Activated CD4-positive, alpha-beta T cell treated with anti-CD3 and anti-CD28 coated beads for 48 hours (primary cell): ENCODE data around the gene TINCR.

ENCODE experiments used
- DNase-seq: peaks from one replicate; pipeline ENCODE4 v3.0.0-alpha.2; 2020

The TINCR gene

DNA sequence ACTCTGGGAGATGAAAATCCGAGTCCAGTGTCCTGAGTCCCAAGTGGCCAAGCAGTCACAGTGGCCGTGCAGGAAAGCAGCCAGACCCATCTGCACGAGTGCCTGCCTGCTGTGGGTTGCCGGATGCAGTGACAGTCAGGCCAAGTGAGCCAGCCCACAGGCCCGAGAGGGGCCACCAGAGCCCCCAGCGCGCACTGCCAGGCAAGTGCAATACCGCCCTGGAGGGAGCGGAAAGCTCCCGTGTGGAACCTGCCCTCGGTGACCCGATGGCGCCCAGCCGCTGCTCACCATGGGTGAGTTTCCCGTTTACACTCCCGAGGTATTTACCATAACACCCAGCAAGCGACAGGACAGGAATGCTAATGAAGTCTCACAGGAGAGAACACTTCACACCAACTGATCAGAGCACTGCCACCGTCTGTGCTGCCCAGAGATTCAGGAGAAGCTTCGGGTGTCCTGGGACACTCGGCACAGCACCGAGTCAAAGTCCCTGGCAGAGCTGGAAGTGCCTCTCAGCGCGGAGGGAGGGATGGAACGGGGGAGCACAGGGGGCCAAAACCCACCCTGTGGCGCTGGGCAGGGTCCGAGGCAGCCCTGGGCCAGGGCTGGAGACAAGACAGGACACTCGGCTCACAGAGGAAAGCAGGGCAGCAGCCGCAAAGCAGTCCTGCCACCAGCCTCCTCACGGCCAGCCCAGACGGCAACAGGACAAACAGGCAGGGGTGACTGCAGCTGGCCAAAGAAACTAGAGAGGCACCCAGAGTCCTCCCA lies 21.3 kb upstream of the TINCR start:
- no peak for DNase-seq

DNA sequence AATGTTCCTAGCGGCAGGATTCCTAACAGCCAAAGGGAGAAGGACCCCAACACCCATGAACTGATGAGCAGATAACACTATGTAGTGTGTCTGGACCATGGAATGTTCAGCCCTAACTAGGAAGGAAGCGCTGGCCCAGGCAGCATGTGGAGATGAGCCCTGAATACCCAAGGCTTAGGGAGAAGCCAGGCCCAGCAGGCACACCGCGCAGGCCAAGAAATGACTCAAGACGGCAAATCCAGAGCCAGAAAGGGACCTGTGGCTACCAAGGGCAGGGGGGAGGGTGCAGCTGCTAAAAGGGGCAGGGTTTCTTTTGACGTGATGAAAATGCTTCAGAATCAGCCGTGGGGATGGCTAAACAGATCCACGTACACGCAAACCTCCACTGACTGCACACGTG lies 20.7 kb upstream of the TINCR start:
- DNase-seq, result no peak

DNA sequence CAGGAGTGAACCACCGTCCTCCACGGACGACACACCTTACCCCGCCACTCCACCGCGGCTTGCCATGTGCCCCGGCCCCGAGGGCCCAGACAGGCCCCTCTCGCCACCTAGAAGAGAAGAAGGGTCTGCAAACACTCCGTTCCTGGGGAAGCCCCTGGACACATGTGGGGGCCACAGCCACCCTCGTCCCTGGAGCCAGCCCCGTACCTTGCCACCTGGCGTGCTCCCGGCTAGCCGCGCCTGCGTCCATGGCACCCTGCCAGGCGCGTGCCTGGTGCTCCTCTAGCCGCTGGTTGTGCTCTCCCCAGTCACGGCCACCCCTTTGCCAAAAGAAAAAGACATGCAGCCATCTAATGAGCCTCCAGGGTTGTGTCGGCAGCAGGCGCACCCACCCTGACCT lies 19.9 kb upstream of the TINCR start:
- no peak for DNase-seq

DNA sequence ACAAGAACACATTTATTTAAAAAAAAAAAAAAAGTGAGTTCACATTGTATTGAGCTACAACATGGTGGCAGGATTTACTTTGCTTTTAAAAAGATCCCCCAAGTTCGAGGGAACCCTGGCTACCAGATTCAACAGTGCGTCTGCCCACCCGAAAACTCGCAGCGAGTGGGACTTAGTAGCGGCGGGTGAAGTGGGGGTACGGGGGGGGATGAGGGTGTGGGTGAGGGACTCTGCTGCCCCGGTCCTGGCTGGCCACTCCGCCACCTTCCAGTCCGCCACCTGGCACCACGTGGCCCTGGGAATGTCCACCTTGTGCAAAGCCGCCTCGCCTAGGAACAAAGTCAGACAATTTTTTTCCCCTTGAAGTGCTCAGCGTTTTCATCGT lies 19.3 kb upstream of the TINCR start:
- no peak for DNase-seq

DNA sequence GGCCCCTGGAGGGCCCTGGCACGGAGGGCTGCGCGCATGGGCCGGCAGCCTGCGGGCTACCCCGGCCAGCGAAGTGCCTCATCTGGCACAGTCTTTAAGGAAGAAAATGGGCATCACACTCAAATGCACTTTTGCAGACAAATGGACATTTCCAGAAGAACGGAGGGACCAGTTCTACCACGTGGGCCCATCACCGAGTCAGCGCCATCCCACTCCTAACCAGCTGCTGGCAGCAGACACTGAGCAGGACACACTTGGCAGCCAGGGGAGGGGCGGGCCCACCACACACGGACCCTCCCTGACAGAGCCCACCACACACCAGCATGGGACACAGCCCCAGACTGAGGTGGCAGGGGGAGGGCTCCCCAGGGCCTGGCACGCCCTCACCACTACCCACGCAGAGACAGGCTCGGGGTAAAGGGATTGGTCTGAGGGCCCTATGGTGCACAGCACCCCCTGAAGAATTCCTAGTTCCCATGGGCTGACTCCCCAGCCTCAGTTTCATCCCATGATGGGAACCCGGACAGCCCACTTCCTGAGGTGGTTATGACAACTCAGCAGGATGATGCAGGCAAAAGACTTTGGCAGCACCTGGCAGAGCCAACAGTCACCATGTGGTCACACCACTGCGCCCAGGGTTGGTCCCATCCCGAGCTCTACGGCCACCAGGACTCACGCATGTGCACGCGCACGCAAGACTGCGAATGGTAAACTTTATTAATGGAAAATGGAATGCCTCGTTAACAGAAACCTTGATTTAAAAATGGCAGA lies 18.7 kb upstream of the TINCR start:
- no peak for DNase-seq

DNA sequence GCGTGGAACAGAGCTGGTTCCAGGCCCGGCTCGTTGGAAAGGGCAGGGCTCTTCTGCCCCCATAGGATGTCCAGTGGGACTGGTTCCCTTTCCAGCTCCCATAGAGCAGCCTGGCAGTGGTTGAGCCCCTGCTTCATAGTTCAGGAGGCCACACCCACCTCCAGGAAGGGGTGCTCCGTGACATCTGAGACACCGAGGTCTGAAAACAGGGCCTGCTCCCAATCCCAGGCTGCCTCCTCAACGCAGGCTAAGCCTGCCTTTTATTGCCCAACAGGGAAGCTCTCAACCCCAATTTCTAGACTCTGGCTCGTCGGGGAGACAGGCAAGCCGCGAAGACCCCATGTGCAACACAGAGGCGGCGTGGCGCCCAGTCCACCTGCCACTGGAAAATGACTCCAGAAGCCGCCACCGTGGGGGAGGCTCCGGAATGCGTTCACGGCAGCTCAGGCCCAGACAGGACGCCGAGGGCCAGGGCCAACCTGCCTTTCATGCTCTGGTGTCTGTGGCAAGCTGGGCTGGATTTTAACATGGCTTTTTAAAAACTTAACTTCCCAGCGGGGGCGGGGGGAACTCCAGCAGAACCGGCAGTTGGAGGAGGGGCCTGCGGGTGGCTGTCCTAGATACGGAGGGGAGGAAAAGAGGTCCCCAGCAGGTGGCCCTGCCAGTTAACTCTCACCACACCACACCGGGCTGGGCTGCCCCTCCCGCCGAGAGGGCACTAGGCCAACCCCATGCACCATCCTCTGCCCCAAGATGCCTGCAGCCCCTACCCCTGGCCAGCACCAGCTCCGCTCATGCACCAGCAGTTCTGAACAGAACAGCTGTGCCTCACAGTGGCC lies 17.9 kb upstream of the TINCR start:
- peak; percentile 52 for DNase-seq

DNA sequence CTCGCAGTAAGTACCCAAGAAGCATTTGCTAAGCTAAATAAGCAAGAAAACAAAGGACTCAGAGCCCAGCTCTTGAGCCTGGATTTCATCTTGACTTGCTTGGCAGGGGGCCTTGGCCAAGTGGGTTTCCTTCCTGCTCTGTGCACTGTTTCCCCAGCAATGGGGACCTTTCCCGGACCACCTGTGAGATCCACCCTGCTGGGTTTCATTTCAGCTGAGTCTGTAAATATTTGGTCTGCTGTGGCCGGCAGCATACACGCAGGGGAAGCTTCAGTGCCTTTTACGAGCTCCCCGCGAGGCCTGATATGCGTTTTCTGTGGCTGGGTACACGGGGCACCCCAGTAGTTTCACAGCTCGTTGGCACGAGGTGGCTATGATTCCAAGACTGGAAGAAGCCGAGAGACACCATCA lies 12.4 kb upstream of the TINCR start:
- DNase-seq, result no peak

DNA sequence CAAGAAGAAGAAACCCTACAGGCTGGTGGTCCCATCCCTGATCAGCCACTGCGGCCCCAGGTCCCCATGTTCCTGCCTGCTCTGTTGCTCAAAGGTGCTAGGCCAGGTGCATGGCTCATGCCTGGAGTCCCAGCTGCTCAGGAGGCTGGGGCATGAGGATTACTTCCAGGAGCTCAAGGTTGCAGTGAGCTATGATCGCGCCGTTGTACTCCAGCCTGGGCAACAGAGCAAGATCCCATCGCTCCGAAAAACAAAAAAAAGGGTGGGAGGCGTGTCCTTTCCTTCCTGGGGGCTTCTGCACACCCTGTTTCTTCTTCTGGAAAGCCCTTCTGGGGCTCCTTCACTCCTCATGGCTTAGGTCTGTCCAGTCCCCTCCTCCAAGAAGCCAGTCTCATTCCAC lies 11.9 kb upstream of the TINCR start:
- DNase-seq, result no peak

DNA sequence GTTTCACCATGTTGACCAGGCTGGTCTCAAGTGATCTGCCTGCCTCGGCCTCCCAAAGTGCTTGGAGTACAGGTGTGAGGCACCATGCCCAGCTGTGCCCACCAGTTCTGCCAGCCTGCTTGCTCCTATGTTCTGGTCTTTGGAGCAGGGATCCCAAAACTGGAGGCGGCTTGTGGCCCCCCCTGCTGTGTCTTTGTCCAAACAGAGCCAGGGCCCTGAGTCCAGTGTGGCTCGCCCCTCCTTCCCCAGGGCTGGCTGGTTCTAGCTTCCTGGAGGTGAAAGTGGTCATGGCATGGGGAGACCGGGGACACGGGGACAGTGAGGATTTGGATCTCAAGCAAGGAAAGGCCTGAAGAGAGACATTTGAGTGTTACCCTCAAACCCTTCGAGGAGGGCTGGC lies 11.5 kb upstream of the TINCR start:
- no peak for DNase-seq

DNA sequence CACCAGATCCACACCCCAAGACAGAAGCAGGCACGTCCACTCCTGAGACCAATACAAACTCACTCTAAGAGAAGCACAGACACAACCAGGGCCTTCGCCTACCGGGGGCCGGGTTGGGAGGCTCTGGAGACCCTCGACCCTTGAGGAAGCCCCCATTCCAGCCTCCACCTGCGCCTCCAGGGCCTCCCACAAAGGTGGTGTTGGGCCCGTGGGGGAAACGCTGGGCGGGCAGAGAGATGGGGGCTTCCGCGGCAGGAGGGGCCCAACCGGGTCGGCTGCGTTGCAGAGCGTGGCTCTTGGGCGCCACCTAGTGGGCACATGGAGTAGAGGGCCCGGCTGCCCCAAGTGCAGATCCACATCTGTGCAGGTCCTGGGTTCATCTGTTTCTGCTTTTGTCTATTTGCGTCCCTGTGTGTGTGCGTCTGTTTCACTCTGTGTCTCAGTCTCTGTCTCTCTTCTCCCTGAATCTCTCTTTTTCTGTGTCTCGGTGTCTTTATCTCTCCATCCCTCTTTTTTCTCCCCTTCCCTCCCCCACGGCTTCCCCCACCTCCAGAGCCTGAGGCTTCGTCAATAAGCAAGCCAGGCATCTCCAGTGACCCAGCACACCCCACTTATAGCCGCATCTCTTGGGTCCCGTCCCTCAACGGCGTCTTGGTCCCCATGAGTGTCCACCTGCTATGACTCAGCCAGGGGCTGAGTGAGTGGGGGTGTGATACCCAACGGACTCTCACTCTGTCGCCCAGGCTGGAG lies 10.5 kb upstream of the TINCR start:
- peak; percentile 81 for DNase-seq

DNA sequence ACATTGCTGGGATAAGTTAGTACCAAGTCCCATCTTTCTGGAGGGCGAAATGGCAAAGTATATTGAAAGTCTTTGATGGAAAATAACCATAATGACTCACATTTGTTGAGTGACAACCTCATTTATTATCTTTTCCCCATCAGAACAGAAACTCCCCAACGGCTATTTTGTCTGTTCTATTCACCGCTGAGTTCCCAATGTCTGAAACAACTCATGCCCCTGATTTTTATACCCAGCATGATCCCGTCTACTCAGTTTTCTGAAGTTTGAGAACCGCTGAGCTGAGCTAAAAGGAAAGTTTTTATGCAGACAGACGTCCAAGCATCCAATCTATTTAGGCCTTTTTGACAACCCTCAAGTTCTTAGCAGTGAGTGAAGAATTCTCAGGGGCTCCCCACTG lies 7.8 kb upstream of the TINCR start:
- DNase-seq, result no peak

DNA sequence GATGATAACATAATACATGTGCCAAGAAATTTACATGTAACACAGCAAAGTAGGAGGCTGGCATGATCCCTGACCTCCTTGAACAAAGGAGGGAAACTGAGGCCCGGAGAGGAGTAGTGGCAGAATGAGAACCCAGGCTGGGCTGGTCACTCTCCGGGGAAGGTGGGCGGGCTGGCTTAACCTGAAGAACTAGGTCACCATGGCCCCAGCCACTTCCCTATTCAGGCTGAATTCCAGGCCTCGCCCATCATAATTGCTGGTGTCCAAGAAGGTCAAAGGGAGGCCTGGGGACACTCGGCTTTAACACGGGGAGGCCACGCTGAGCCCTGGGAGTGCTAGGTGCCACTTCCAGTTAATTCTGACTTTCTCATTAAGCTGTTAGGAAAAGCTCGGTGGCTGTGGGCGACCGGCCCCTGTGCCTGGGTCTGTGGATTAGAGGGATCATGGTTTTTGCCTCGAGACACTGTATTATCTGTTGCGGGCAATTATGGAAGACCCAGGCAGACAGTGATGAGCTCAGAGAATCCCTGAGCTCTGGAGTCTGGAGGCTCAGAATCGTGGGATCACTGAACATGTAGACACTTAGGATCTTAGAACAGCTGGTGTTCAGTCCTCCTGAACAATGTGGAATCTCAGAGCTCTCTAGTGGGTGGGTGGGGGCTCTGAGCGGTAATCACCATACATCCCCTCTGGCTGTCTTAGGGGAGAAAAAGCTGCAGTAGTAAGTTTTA lies 5.0 kb upstream of the TINCR start:
- DNase-seq, result no peak

DNA sequence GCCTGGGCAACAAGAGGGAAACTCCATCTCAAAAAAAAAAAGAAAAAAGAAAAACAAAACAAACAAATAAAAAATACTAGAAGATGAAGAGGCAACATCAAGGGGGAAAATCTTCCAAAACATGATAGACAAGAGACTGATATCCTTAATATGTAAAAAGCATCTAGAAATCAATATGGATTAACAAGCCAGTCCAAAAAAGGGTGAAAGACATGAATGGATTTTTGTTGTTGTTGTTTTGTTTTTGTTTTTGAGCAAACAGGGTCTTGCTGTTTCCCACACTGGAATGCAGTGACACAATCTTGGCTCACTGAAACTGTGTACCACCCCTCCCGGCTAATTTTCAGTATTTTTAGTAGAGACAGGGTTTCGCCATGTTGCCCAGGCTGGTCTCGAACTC lies 4.0 kb upstream of the TINCR start:
- no peak for DNase-seq

DNA sequence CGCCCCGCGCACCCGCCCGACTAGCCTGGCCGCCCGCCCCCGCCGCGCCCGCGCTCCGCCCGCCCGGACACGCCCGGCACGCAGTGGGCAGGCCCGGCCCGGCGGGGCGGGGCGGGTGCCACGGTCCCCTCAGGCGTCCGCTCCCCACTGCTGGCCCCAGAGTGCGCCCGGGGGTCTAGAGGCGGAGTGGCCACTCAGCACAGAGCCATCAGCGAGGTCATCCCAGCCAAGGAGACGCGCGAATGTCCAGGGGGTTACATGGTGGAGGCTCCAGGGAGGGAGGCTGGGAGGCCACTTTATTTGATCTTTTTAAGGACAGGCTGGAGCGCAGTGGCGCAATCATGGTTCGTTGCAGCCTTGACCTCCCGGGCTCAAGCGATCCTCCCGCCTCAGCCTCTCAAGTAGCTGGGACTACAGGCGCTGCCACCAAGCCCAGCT lies 236 bp upstream of the TINCR start:
- DNase-seq, result no peak

DNA sequence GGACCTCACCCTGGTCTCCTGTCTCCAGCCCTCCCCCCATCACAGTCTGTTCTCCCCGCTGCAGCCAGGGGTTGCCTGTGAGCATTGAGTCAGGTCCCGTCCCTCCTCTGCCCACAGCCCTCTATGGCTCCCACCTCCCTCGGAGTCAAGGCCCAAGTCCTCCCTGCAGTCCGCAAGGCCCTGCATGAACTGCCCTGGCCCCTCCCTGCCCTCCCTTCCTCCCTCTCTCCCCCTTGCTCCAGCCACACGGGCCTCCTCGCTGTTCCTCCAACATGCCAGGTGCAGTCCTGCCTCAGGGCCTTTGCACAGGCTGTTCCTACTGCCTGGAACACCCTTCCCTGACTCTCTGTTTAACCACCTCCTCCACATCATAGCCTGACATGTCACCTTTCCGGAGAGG lies 2.8 kb downstream of the TINCR start:
- no peak for DNase-seq

DNA sequence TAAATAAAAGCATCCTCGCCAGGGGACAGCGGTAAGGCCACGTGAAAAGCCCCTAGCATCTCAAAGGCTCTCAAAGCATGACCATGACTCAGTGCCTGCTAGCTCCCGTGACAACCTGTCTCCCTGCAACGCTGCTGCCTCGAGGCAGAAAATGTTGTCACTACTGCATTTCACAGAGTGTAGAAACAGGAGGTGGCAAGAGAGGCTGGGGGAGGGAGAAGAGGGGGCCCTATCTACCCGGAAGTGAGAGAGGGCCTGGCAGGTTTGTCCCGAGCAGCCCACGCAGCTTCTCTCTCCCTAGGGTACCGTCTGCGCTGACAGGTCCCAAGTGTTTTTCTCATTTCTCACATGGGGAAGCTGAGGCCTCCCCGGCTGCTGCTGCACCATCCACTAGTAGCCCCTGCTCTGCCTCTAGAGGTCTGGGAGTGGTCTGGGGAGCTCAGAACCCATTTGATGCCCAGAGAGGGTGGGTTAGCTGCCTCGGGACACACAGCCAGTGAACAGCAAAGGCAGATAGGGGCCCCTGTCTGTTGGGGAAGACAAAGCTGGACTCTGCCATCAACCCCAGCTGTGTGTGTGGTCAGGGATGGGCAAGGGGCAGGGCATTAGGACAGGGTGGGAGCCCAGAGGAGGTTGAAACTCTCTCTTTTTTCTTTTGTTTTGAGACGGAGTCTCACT lies 3.7 kb downstream of the TINCR start:
- DNase-seq, result no peak

DNA sequence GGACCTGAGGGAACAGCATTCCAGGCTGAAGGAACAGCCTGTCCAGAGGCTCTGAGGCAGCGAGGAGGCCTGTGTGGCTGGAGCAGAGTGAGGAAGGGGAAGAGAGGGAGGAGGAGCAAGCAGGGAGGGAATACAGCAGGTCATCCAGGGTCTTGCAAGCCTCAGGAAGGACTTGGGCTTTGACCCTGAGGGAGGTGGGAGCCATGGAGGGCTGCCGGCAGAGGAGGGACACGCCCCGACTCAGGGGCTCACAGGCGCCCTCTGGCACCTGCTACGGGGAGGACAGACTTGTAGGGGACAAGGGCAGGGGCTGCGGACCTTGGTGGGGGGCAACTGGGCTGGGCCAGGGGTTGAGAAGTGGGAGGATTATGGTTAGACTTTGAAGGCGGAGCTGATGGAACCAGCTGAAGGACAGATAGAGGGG lies 4.7 kb downstream of the TINCR start:
- no peak for DNase-seq

DNA sequence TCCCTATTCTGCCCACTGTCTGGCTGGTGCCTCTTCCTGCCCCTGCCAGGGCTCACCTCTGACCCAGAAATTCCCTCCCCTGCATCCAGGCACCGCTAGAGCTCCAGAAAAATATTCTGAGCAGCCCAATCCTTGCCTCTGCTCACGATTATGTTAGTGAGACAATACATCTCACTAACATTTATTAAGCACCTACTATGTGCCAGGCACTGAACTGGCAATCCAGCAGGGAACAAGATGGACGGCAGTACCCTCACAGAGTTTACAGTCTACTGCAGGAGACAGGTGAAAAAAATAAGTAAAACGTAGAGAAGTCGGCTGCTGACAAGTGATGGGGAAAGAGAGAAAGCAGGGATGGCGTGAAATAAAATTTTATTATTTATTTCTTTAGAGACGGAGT lies 5.5 kb downstream of the TINCR start:
- no peak for DNase-seq

DNA sequence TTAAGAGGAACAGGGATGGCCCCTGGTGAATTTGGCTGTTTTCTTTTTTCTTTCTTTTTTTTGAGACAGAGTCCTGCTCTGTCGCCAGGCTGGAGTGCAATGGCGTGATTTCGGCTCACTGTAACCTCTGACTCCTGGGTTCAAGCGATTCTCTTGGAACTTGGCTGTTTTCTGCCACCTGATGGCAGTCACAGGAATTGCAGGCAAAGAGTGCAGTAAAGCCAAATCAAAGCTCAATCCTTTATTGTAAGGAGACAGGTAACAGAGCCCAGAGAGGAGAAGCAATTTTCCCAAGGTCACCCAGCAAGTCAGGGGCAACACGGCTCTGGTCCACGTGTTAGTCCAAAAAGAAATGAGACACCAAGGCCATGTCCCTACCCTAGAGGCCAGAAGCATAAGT lies 6.2 kb downstream of the TINCR start:
- no peak for DNase-seq

DNA sequence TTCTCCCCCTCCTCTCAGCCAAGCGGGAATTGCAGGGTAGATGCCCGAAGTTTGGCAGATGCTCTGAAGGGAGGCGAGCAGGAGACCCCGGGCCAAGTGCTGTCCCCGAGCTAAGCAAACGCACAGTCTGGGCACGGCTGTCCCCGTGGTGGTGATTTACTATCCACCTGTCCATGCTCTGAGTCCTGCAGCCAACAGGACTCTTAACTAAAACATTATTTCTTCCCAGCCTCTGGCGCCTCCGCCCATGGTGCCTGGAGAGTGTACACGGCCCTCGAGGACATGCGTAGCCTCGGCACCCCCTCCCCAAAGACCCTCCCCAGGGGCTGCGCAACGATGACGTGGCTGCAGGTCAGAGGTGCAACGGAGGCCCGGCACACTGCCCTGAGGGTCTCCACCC lies 7.6 kb downstream of the TINCR start:
- DNase-seq, result no peak

DNA sequence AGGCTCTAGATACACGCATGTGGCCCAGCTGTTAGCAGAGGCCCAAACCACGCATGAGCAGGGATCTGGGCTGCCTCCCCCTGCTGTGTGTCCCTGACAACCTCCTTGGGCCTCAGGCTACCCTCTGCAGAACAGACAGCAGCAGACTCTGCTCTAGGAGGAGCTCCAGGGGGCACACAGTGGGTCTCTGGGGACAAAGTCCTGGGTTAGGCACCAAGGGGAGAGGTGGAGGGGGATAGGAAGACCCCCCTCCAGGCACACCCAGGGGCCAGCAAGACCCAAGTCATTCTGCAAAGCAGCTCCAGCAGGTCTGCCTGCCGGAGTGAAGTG lies 8.0 kb downstream of the TINCR start:
- DNase-seq, result no peak

DNA sequence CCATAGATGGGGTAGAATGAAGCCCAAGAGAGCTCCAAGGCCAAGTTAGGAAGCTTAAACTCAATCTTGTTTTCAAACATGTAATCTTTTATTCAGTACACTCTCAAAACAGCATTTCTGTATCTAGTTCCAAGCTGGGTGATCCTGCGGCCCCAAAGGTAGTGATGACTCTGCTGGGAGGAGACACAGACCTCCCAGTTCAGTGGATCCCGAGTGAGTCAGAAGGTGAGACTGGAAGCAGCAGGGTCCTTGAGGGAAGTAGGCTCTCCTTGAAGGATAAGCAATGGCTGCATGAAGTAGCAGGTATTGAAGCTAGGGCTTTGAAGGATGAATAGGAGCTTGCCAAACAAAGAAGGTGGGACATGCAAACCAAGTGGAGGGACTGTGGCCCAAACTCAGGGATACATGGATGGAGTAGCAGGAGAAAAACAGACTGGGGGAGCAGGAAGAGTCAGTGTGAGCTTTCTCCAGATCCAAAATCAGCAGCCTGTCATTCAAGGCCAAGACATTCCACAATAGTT lies 9.6 kb downstream of the TINCR start:
- no peak for DNase-seq
